Colonic mucosa (tissue), 4 donors: ENCODE results near the gene BAZ1B. TPM values are rescaled to one million over a fixed set of nuclear protein-coding genes. Genes with fewer than 3 reads are reported as not detected.

Source experiments
- DNase-seq: peaks from one replicate; pipeline ENCODE4 v3.0.0-alpha.2; 2020
- H3K27ac ChIP-seq: fragments of 200-600 bp; one replicate; pipeline ENCODE4 v1.8.0; 2021
- H3K27me3 ChIP-seq: fragments of 200-600 bp; one replicate; pipeline ENCODE4 v1.8.0; 2021
- H3K36me3 ChIP-seq: fragments of 200-600 bp; one replicate; pipeline ENCODE4 v1.8.0; 2021
- H3K4me1 ChIP-seq: fragments of 200-600 bp; one replicate; pipeline ENCODE4 v1.8.0; 2021; ENCODE audit warnings: mild to moderate bottlenecking
- H3K4me3 ChIP-seq: fragments of 200-600 bp; one replicate; pipeline ENCODE4 v1.8.0; 2021
- H3K9ac ChIP-seq, 2 donors: one replicate each; pipeline ENCODE4 v1.7.0; 2013; ENCODE audit warnings: control low read depth in 2 of 2, low read depth in 2 of 2, low read length in 2 of 2
- H3K9me3 ChIP-seq: fragments of 200-600 bp; one replicate; pipeline ENCODE4 v1.8.0; 2021
- CTCF ChIP-seq: fragments of 200-600 bp; IDR thresholded peaks from one replicate; pipeline ENCODE4 v1.8.0; 2022; ENCODE audit warnings: antibody characterized with exemption, mild to moderate bottlenecking
- intact Hi-C: fragments of 100-400 bp; cut with DNase I; formaldehyde crosslinking; loops from one replicate; pipeline ENCODE4 v1.14.1; 2022
- total RNA-seq, 2 donors: library from RNA; stranded (reverse); fragmentation: NEBNext Ultra II Directional in 1 of 2; extraction: Animal tissue kit (Norgen Biotek cat#: 25700) in 1 of 2; gene quantifications; one replicate each; pipeline ENCODE4 v1.2.1, GENCODE V29; 2021
- donor health status: healthy.
- donor health status: DM: no; HTN: no; CAD: no.
- donor health status: DM: no; HTN: no; CAD: no.

BAZ1B gene
- total RNA-seq, 2 donors from 2014 or later, result 43.9 to 58.4 TPM

GRCh38 chr7:73394422-73394821 is 127.7 kb downstream of the BAZ1B start:
- no peaks in the 10 kb centered on the region for H3K27me3 ChIP-seq
- H3K27ac ChIP-seq, result no peak overlapping the region
- H3K9ac ChIP-seq, result no peak overlapping the region
- TF ChIP-seq CTCF, result no peak
- H3K9me3 ChIP-seq, result no peaks in the 10 kb centered on the region
- intact Hi-C loops, result no loop called here
- DNase-seq, result no peak
- H3K36me3 ChIP-seq, result no peaks in the 10 kb centered on the region
- H3K4me1 ChIP-seq, result no peaks in the 10 kb centered on the region
- no peak overlapping the region for H3K4me3 ChIP-seq

GRCh38 chr7:73391396-73391795 is 130.7 kb downstream of the BAZ1B start:
- Histone ChIP-seq H3K9ac (no peak overlapping the region), H3K27me3 (no peaks in the 10 kb centered on the region), H3K36me3 (no peaks in the 10 kb centered on the region), H3K27ac (no peak overlapping the region), H3K4me3 (no peak overlapping the region), H3K9me3 (peaks cover 3% of the 10 kb centered on the region), H3K4me1 (no peaks in the 10 kb centered on the region)
- intact Hi-C loops, result no loop called here
- TF ChIP-seq CTCF, result no peak
- no peak for DNase-seq

Other genes starting within 250 kb of the BAZ1B start
- gene NSUN5, start 213.5 kb downstream of the BAZ1B start, total RNA-seq, result 10 to 100 TPM; 17.3 to 35.0 TPM
- not detected for gene TRIM50, start 194.2 kb downstream of the BAZ1B start, total RNA-seq
- gene FKBP6, start 194.1 kb downstream of the BAZ1B start, total RNA-seq, result not detected
- under 1 TPM; 0.35 to 0.37 TPM for gene FZD9, start 88.5 kb downstream of the BAZ1B start, total RNA-seq
- gene BCL7B, start 35.4 kb upstream of the BAZ1B start, total RNA-seq, result 10 to 100 TPM; 53.8 to 56.8 TPM
- 10 to 100 TPM; 36.5 to 50.2 TPM for gene TBL2, start 56.3 kb upstream of the BAZ1B start, total RNA-seq
- 10 to 100 TPM in 1 of 2 donors, 1 to 10 TPM in 1; 9.5 to 15.7 TPM for gene MLXIPL, start 102.2 kb upstream of the BAZ1B start, total RNA-seq
- gene VPS37D, start 145.5 kb upstream of the BAZ1B start, total RNA-seq, result 1 to 10 TPM in 1 of 2 donors, under 1 TPM in 1; 0.62 to 2.0 TPM
- gene DNAJC30, start 161.2 kb upstream of the BAZ1B start, total RNA-seq, result 10 to 100 TPM in 1 of 2 donors, 1 to 10 TPM in 1; 9.7 to 15.1 TPM
- gene BUD23, start 161.3 kb upstream of the BAZ1B start, total RNA-seq, result 10 to 100 TPM; 46.4 to 79.5 TPM
- 1 to 10 TPM; 7.0 to 7.2 TPM for gene STX1A, start 197.4 kb upstream of the BAZ1B start, total RNA-seq
- gene ABHD11, start 216.5 kb upstream of the BAZ1B start, total RNA-seq, result 100 to 1,000 TPM; 109 to 123 TPM
- gene CLDN3, start 248.0 kb upstream of the BAZ1B start, total RNA-seq, result 100 to 1,000 TPM; 599 to 634 TPM